Hindlimb muscle (tissue), 1 donor: ENCODE measurements around the gene NFKBIL1. TPM values are rescaled to one million over a fixed set of nuclear protein-coding genes. Genes with fewer than 3 reads are reported as not detected.
"Not testable (repeated sequence)": the region's sequence is repeated elsewhere in the genome, so short reads cannot be mapped to it uniquely, and the experiment has no call there.

Source experiments
- DNase-seq: peaks from one replicate; pipeline ENCODE4 v3.0.0-alpha.2; 2013
- polyA plus RNA-seq: library from polyadenylated mRNA; unstranded; fragments of 120-200 nt; gene quantifications from one replicate; pipeline ENCODE4 v1.2.1, GENCODE V29; 2013; ENCODE audit not compliant: insufficient read length

The NFKBIL1 gene, protein sequence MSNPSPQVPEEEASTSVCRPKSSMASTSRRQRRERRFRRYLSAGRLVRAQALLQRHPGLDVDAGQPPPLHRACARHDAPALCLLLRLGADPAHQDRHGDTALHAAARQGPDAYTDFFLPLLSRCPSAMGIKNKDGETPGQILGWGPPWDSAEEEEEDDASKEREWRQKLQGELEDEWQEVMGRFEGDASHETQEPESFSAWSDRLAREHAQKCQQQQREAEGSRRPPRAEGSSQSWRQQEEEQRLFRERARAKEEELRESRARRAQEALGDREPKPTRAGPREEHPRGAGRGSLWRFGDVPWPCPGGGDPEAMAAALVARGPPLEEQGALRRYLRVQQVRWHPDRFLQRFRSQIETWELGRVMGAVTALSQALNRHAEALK
- 18.9 TPM for polyA plus RNA-seq

DNA sequence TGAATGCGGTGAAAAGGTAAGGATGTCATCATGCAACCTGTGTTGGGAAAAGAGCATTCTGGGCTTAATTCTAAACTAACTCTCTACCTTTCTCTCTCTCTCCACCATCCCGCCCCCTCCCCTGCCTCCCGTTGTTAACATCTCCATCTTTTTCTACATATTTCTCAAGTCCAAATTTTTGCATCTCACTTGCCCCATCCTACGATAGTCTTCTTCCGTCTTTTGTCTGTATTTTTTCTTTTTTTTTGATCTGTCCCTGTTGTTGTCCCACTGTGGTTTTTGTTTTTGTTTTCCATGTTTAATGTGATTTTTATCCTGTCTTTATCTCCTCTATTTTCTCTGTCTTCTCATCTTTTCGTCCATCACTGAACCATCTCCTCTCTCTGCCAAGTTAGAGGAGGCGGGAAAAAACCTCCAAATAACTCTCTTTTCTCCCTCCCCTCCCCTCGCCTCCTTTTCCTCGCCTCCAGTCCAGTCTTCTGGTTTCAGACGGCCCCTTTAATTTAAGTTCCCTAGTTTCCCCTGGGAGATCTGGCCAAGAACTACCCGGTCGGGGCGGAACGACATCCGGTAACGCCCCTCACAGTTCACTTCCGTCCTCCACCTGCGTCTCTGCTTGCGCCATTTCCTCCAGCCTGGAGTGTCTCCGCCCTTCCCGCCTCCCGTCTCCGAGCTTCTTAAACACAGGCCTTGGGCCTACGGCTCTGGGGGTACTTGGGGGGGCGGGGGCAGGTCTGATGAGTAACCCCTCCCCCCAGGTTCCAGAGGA is at the start of gene NFKBIL1:
TSS of gene NFKBIL1 (plus strand) at position 651 of the 769 bp plus-strand sequence. CDS start at position 738, 87 bp downstream.
- peak; percentile 98 for DNase-seq

DNA sequence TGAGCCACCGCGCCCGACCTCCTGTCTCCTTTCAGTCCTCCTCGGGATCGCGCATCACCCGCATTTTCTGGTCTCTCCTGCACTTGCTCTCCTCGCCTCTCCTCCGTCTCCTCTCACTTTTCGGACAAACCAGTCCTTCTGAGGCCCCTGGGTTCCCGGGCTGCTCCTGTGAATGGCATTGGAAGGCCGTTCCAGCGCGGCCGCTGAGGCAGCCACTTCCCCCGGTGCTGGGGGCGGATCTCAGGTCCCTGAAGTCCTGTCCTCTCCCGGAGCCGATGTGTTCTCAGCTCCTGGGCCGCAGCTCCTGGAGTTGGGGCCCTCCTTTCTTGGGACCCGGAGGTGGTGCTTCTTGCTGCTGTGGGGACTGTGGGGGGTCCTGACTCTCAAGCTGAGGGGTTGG is 48.7 kb upstream of the NFKBIL1 start:
- no peak for DNase-seq

DNA sequence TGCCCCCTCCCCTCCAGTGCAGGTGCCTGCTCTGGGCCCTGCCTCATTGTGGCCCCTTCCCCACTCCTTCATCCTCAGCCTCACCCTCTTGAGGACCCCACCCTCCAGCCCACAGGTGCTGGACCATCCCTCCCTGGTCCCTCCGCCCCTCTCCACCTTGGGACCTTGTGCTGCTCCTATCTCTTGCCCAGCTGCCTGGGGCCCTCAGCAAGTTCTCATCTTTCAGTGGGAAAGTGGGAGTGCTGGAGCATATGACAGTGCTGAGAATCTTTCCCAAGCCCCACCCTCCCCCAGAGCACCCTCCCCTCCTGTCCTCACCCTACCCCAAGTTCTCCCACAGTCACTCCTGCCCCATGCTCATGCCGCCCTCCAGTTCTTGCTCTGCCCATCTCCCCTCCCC is 47.8 kb upstream of the NFKBIL1 start:
- not testable (repeated sequence) for DNase-seq

DNA sequence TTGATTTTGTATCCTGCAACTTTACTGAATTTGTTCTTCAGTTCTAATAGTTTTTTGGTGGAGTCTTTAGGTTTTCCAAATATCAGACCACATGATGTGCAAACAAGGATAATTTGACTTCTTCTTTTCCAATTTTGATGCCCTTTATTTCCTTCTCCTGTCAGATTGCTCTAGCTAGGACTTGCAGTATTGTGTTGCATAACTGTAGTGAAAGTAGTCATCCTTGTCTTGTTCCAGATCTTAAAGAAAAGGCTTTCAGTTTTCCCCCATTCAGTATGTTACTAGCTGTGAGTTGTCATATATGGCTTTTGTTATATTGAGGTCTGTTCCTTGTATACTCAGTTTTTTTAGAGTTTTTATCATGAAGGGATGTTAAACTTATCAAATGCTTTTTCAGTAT is 44.8 kb upstream of the NFKBIL1 start:
- DNase-seq: no peak

DNA sequence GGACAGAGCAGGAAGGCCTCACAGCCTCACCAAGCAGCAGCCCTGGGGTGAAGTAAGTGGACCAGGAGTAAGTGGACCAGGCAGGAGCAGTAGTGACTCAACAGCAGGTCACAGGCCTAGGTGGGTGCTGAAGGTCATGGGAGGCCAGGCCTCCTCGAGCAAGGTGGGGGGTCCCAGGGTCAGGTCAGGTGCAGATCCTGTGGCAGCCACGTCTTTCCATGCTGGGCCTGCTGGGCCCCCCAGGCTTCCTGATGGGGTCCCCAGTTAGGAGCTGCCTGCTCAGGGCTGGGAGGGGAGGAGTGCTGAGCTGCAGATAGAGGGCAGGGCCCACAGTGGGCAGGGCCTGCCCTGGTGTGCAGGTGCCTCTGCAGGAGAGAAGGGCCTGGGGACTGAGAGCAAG is 38.4 kb upstream of the NFKBIL1 start:
- DNase-seq: not testable (repeated sequence)

DNA sequence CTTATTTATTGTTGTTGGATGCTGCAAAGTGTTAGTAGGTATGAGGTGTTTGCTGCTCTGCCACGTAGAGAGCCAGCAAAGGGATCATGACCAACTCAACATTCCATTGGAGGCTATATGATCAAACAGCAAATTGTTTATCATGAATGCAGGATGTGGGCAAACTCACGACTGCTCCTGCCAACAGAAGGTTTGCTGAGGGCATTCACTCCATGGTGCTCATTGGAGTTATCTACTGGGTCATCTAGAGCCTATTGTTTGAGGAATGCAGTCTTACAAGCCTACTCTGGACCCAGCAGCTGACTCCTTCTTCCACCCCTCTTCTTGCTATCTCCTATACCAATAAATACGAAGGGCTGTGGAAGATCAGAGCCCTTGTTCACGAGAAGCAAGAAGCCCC is 37.4 kb upstream of the NFKBIL1 start:
- no peak for DNase-seq

DNA sequence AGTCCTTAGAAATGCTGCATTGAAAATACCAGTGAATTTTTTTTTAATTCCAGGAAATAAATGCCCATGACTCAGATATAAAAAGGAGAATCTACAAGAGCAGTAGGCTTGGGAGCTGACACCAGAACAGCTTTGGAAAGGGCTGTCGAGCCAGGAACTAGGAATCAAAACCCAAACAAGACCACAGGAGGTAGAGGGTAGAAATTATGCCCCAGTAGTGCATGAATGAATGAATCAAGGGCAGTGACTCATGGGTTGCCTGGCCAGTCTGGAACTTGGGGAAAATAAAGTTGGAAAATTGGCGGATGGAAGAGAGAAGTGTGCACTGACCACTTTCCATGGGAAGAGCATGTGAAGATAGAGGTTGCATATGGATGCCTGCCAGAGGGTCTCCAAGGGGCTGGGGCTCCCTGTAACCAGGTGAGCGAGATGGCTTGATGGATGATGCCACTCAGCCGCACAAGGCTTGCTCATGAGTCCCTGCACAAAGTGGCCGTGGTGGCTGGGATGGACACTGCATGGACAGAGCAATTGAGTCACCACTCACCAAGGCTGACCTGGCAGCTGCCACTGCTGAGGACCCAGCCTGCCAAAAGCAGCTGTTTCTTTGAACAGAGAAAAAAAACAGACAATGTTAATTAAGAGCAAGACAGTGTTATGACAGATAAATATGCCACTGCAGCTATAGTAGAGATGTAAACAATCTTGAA is 33.8 kb upstream of the NFKBIL1 start:
- no peak for DNase-seq

DNA sequence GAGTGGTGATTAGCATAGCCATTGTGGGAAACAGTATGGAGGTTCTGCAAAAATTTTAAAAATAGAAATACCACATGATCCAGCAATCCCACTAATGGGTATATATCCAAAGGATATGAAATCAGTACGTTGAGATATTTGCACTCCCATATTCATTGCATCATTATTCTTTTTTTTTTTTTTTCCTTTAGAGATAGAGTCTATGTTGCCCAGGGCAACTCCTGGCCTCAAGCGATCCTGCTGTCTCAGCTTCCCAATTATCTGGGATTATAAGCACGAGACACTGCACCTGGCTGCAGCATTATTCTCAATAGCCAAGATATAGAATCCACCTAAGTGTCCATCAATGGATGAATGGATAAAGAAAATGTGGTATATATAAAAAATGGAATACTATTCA is 25.6 kb upstream of the NFKBIL1 start:
- DNase-seq: no peak

DNA sequence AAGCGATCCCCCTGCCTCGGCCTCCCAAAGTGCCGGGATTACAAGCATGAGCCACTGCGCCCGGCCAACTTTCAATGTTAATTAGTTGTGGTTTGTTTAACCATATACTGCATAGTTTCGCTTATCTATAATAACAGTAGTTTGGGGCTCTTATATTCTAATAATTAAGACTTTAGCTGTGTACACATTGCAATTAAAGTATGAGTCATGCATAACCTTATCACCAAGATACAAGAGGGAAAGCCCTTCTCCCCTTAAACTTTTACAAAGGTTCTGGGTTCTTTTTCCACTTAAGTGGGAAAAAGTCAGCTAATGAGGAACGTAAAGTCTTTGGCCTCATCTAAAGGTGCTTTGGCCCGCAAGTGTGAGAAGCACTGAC is 21.9 kb upstream of the NFKBIL1 start:
- DNase-seq: no peak

DNA sequence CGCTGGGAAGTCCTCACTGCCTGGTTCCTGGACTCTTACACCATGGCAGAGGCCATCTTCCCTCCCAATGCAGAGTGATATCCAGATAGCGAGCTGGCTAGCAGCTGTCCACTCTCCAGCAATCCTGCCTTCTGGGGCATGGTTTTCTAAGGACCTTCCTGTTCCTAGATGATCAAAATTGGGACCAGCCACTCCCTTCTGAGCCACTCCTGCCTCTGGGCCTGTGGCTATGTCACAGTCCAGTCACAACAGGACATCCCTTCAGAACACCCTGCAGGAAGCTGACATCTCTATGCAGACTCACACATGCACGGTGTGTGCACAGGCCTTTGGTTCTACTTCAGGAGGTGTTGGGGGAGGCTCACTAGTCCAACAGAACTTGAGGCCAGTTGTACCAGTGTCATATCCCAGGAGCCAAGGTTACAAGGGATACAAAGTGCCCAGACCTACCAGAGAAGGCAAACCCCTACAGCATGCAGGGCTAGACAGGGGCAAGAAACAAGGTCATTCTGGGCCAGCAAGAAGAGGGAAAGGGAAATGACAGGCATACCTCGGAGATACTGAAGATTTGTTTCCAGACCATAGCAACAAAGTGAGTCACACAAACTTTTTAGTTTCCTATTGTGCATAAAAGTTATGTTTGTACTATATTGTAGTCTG is 21.3 kb upstream of the NFKBIL1 start:
- no peak for DNase-seq

DNA sequence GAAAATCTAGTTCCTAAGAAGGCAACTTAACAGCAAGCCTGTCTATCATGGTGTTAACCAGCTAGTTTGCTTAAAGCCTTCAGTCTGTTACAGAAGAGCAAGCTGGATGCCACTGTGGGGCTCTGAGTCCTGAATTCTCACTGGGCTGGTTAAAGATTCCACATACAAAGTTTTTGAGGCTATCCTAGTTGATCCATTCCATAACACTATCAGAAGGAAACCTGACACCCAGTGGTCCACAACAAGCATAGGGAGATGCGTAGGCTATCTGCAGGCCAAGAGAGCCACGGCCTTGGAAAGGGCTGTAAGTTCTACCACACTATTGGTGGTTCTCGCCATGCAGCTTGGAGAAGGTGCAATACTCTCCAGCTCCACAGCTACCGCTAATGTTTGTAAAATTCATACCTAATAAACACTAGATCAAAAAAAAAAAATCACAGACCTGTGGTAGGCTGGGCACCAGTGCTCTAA is 19.1 kb upstream of the NFKBIL1 start:
- no peak for DNase-seq

DNA sequence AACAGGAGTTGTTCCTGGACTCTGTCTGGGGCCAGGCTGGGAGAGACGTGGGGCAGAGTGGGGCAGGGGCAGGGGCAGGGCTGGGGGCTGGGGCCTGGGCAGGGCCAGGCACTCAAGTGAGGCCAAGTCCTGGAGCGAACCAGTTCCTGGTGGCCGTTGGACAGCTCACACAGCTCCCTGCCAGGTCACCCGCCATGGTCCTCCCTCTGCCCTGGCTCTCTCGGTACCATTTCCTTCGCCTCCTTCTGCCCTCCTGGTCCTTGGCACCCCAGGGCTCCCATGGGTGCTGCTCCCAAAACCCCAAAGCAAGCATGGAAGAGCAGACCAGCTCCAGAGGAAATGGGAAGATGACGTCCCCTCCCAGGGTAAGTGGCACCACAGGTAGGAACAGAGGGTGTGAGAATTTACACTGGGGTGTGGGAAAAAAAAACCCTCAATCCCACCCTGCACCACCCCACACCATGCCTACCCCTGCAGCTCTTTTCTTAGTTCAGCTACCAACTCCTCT is 18.5 kb upstream of the NFKBIL1 start, which contains the start of gene MCCD1:
TSS of gene MCCD1 (plus strand) at position 142 of the 508 bp plus-strand sequence. CDS start at position 195, 53 bp downstream.
- DNase-seq: no peak

DNA sequence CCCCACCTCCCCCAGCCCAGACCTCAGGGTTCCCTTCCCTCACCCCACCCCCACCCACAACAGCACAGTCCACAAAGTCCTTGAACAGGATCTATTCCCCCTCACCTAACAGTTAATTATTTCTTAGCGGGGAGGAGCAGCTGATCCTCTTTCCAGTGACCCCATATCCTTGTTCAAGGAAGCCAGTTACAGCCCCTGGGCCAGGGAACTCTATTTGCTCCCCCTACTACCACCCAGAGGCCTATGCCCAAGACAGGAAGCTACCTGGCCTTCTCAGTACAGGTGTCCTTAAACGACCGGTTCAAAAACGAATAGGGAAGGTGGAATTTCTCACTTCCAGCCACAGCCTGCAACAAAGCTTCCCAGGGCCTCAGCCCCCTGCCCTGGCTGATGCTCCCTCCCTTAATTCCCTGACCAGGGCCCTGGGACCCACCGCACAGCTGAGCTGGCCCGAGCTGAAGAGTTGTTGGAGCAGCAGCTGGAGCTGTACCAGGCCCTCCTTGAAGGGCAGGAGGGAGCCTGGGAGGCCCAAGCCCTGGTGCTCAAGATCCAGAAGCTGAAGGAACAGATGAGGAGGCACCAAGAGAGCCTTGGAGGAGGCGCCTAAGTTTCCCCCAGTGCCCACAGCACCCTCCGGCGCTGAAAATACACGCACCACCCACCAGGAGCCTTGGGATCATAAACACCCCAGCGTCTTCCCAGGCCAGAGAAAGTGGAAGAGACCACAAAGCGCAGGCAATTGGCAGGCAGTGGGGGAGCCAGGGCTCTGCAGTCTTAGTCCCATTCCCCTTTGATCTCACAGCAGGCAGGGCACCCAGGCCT is 17.9 kb upstream of the NFKBIL1 start:
- DNase-seq: no peak

DNA sequence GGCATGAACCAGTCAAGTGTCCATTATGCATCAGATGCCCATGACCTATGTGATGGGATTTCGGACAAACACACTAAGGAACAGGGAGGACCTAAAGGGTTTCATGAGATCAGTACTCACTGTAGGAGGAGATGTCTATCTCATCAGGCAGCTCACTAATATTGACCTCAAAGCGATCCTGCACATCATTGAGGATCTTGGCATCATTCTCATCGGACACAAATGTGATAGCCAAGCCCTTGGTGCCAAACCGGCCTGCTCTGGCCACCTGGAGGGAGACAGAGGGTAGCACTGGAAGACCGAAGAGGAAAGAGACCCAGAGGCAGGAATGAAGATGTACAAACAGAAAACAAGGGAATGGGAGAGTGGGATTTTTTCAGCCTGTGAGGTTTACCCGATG is 16.7 kb upstream of the NFKBIL1 start:
- no peak for DNase-seq

DNA sequence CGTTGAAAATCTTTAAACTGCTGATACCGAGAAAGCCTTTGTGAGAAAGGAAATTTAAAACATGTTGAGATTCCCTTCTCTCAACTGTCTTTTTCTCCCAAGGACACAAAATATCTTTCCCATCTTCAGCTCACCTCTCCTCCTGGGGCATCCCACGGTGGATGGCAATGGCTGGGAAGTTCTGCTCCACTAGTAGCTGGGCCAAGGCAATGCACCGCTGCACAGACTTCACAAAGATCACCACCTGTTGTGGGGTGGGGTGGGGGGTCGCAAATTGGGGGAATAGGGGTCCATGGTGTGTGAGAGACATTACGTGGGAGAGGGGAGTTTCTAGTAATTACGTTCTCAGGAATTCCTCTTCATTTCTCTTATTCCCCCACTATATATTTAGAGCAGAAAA is 16.2 kb upstream of the NFKBIL1 start:
- no peak for DNase-seq

DNA sequence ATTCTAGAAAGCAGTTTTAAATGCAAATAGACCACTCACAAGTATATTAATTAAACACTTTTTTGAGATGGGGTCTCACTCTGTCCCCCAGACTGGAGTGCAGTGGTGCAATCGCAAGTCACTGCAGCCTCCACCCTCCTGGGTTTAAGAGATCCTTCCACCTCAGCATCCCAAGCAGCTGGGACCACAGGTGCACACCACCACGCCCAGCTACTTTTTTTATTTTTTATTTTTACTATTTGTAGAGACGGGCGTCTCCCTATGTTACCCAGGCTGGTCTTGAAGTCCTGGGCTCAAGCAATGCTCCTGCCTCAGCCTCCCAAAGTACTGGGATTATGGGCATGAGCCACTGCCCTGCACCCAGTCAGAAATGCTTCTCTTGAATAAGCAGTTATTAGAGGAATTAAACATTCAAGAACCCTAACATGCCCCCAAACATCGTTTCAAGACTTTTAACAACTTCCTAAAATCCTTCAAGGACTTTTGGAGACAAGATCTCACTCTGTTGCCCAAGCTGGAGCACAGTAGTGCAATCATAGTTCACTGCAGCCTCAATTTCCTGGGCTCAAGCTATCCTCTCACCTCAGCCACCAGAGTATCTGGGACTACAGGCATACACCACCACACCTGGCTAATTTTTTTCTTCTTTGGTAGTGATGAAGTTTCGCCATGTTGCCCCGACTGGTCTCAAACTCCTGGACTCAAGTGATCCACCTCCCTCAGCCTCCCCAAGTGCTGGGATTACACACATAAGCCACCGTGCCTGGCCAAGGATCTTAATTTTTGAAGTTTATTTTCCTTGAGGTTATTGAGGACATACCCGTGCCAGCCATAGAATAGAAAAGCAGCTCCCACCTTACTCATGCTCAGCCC is 15.4 kb upstream of the NFKBIL1 start:
- DNase-seq: no peak

DNA sequence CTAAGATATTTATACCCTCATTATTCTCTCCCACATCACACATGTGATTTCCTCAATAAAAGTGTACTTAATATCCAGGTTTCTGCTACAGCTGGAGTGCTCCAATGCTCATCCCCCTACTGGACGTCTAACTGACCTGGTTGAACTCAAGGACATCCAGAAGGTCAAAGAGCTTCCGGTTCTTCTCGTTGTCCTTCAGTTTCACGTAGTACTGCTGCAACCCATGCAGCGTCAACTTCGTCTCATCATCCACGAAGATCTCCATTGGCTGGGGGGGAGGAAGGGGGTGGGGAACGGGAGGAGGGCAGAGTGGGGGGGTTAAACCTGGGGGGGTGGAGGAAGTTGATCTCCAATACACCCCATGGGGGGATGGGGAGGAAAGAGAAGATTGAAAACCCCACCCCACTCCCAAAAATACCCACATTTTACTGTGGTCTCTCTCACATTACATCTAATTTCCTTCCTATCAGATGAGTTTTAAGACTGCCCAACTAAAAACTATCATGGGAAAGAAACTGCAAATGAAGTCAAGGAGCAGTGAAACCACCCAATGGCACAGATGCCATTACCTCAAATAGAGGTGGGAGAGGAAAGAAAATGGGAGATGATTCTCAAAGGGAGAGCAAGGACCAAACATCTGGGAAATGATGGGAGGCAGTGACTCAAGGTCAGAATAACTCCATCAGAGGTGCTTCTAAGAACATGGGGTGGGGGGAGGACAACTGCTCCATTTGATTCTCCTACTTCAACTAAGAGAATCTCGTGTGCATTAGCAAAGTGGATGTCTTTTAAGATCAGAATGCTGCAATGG is 14.6 kb upstream of the NFKBIL1 start:
- no peak for DNase-seq

DNA sequence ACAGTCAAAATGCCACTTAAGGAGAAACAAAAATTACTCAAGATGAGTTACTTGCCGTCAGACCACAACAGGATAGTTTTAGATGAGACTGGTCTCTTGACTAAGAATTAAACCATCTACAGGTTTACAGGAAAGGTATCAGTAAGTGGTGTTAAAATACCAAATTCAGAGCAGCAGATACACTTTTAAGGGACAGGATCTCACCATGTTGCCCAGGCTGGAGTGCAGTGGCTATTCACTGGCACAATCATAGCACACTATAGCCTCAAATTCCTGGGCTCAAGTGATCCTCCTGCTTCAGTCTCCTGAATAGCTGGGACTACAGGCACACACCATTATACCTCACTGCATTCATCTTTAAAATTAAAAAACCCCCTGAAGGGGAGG is 14.0 kb upstream of the NFKBIL1 start:
- DNase-seq: no peak

DNA sequence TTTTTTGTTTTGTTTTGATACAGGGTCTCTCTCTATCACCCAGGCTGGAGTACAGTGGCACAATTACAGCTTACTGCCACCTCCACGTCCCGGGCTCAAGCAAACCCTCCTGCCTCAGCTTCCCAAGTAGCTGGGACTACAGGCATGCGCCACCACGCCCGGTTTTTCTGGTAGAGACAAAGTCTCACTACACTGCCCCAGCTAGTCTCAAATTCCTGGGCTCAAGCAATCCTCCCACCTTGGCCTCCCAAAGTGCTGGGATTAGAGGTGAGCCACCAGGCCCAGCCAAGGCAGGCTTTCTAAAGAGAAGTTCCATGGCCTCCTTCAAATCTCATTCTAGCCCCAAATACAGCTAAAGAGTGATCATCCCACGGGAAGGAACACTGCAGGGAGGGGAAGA is 13.4 kb upstream of the NFKBIL1 start:
- no peak for DNase-seq
